GM12878 (cell line): ENCODE results near the gene PHLPP1. TPM values are rescaled to one million over a fixed set of nuclear protein-coding genes. Genes with fewer than 3 reads are reported as not detected.

Experiments
- ATAC-seq: fragments of 200-7000 bp; cut with Tn5 transposase; 3 replicates; pipeline ENCODE4 v1.9.1; 2020; ENCODE audit warnings: mild to moderate bottlenecking, moderate library complexity
- BruUV-seq: library from RNA; stranded (reverse); fragments of 400-500 nt; replicated peaks from 2 replicates; lab custom pipeline; 2021; lab: Mats Ljungman, UMichigan
- CTCF ChIA-PET: fragments of 300-600 bp; sonication (Branson Sonifier 250); formaldehyde crosslinking; extraction: SDS; loops from one replicate; lab custom pipeline; 2021; ENCODE audit warnings: inconsistent platforms; lab: Yijun Ruan, JAX
- POLR2A ChIA-PET: fragments of 350-600 bp; formaldehyde crosslinking; extraction: SDS; loops from one replicate; lab custom pipeline; 2021; ENCODE audit warnings: inconsistent platforms; lab: Charles Lee
- RAD21 ChIA-PET: fragments of 300-600 bp; sonication (Branson Sonifier 250); formaldehyde crosslinking; loops from one replicate; lab custom pipeline; 2023; ENCODE audit warnings: antibody characterized with exemption; ENCODE audit not compliant: unreplicated experiment; lab: Charles Lee
- SMC1A ChIA-PET: fragments of 300-600 bp; sonication (Branson Sonifier 250); formaldehyde crosslinking; loops from one replicate; lab custom pipeline; 2023; ENCODE audit not compliant: unreplicated experiment, uncharacterized antibody; lab: Charles Lee
- DNase-seq: peaks from one replicate; pipeline ENCODE4 v3.0.0-alpha.2; 2011; ENCODE audit warnings: low read depth, low spot score
- FAIRE-seq: peaks from 3 replicates; lab custom pipeline; 2011; peaks lifted over from hg19 to GRCh38; lab: Jason Lieb, UNC
- H2AFZ ChIP-seq: 2 replicates; pipeline ENCODE4 v1.6.0; 2011; ENCODE audit warnings: low read depth, low read length, control low read depth; ENCODE audit not compliant: control insufficient read depth
- H3K27ac ChIP-seq: 2 replicates; pipeline ENCODE4 v1.5.1; 2011; ENCODE audit warnings: control low read depth; ENCODE audit not compliant: control insufficient read depth, insufficient read depth
- H3K27me3 ChIP-seq, 2 experiments: replicated peaks in 1 of 2; 2 replicates each; pipeline versions ENCODE4 v1.6.0 to v1.6.1; 2011; ENCODE audit warnings: low read length in 1 of 2; ENCODE audit not compliant: control insufficient read depth in 2 of 2, insufficient read depth in 2 of 2
- H3K36me3 ChIP-seq, 2 experiments: 2 replicates each; pipeline ENCODE4 v1.5.1; 2011; ENCODE audit warnings: low read length in 1 of 2; ENCODE audit not compliant: control insufficient read depth in 2 of 2, insufficient read depth in 2 of 2
- H3K4me1 ChIP-seq: 2 replicates; pipeline ENCODE4 v1.6.1; 2011; ENCODE audit warnings: mild to moderate bottlenecking, low read length, moderate library complexity, mixed read lengths; ENCODE audit not compliant: control insufficient read depth, insufficient read depth
- H3K4me2 ChIP-seq: 2 replicates; pipeline ENCODE4 v1.6.0; 2011; ENCODE audit warnings: control low read depth; ENCODE audit not compliant: control insufficient read depth, insufficient read depth
- H3K4me3 ChIP-seq: fragments of 200-600 bp; sonication (generic); 2 replicates; pipeline ENCODE4 v1.5.1; 2016
- H3K79me2 ChIP-seq: 2 replicates; pipeline ENCODE4 v1.6.0; 2011; ENCODE audit warnings: low read length; ENCODE audit not compliant: control insufficient read depth, insufficient read depth
- H3K9ac ChIP-seq: 2 replicates; pipeline ENCODE4 v1.8.0; 2011; ENCODE audit warnings: low read length, control low read depth, mixed read lengths; ENCODE audit not compliant: control insufficient read depth, insufficient read depth
- H3K9me3 ChIP-seq: replicated peaks from 3 replicates; pipeline ENCODE4 v1.5.1; 2011; ENCODE audit warnings: mild to moderate bottlenecking, low read length; ENCODE audit not compliant: control insufficient read depth, insufficient read depth
- H4K20me1 ChIP-seq: 2 replicates; pipeline ENCODE4 v1.6.0; 2011; ENCODE audit not compliant: control insufficient read depth, insufficient read depth
- ASH2L ChIP-seq: fragments of 300-600, 200-600 bp; sonication (generic); IDR thresholded peaks from 2 replicates; pipeline ENCODE4 v1.6.1; 2017; ENCODE audit warnings: low read depth, mild to moderate bottlenecking, borderline replicate concordance
- CBX3 ChIP-seq: fragments of 200-600 bp; sonication (generic); IDR thresholded peaks from 2 replicates; pipeline ENCODE4 v1.6.1; 2016; ENCODE audit warnings: low read depth, borderline replicate concordance
- CEBPZ ChIP-seq: fragments of 150-350 bp; IDR thresholded peaks from 2 replicates; pipeline ENCODE4 v1.6.1; 2016; ENCODE audit warnings: low read depth, low read length
- CHD4 ChIP-seq: fragments of 200-600 bp; sonication (generic); IDR thresholded peaks from 2 replicates; pipeline ENCODE4 v1.6.1; 2016; ENCODE audit warnings: mild to moderate bottlenecking
- IRF3 ChIP-seq: fragments of 450-650 bp; IDR thresholded peaks from 2 replicates; pipeline ENCODE4 v1.6.1; 2014; ENCODE audit warnings: mild to moderate bottlenecking
- KDM1A ChIP-seq: fragments of 200-600 bp; sonication (generic); IDR thresholded peaks from 2 replicates; pipeline ENCODE4 v1.6.1; 2016; ENCODE audit warnings: borderline replicate concordance
- MAX ChIP-seq: IDR thresholded peaks from 2 replicates; pipeline ENCODE4 v1.6.1; 2012; ENCODE audit warnings: low read depth, low read length, improper control_type of control experiment
- MTA2 ChIP-seq: fragments of 450-650 bp; IDR thresholded peaks from 2 replicates; pipeline ENCODE4 v1.6.1; 2016; ENCODE audit warnings: low read depth, mild to moderate bottlenecking, moderate library complexity
- SREBF2 ChIP-seq: IDR thresholded peaks from 2 replicates; pipeline ENCODE4 v1.6.1; 2012; ENCODE audit warnings: mild to moderate bottlenecking, low read length
- SUZ12 ChIP-seq: fragments of 200-600 bp; sonication (generic); IDR thresholded peaks from one replicate; pipeline ENCODE4 v1.6.1; 2018; ENCODE audit warnings: antibody characterized with exemption, mild to moderate bottlenecking; ENCODE audit not compliant: unreplicated experiment
- ZNF207 ChIP-seq: fragments of 450-650 bp; IDR thresholded peaks from 2 replicates; pipeline ENCODE4 v1.6.1; 2014; ENCODE audit warnings: antibody characterized with exemption, mild to moderate bottlenecking, borderline replicate concordance
- ZNF592 ChIP-seq: fragments of 450-650 bp; IDR thresholded peaks from 2 replicates; pipeline ENCODE4 v1.6.1; 2017; ENCODE audit warnings: mild to moderate bottlenecking, moderate library complexity
- WGBS: methylation state at CpG from one replicate; pipeline ENCODE4 v1.1.6; 2016; ENCODE audit warnings: low lambda C conversion rate; ENCODE audit not compliant: insufficient replicate concordance, insufficient coverage; ENCODE audit errors: missing lambda C conversion rate; 5-methylcytosine and 5-hydroxymethylcytosine counted together
- in situ Hi-C: fragments of 300-500 bp; cut with MboI; formaldehyde crosslinking; loops from 9 replicates; pipeline ENCODE4 v1.14.3; 2018; ENCODE audit warnings: mixed read lengths
- intact Hi-C: fragments of 100-400 bp; cut with micrococcal nuclease; formaldehyde crosslinking; loops from one replicate; pipeline ENCODE4 v1.14.2; 2022; ENCODE audit not compliant: unreplicated experiment
- polyA plus RNA-seq, 11 experiments: library from polyadenylated mRNA; depleted of rRNA in 4 of 11; unstranded in 6 of 11; stranded (reverse) in 5 of 11; fragments of >200 nt; fragmentation: Nextera tagmentation in 4 of 11; fragmentation: Illumina TruSeq in 1 of 11; extraction: Ambion mirVana in 4 of 11; extraction: Trizol in 1 of 11; gene quantifications; 1 replicate in 1 of 11; 2 replicates in 10 of 11; pipeline versions ENCODE4 v1.2.1 to v1.2.3, GENCODE V29; 2011 to 2016; ENCODE audit warnings: inconsistent platforms in 2 of 11, missing spikeins in 2 of 11, low read depth in 1 of 11
- total RNA-seq, 4 experiments: library from RNA; depleted of rRNA in 3 of 4; stranded (reverse); fragments of >200 nt in 3 of 4; fragmentation: Illumina TruSeq in 1 of 4; extraction: Trizol in 1 of 4; gene quantifications; 2 replicates each; pipeline versions ENCODE4 v1.2.1 to v1.2.3, GENCODE V29; 2013 to 2021

PHLPP1 gene
- total and polyA plus RNA-seq, 10 of the 15 experiments (the other 5 are each of a cell fraction or from before 2014, with no cell fraction given), result 0.42 to 7.0 (median 1.9) TPM

GRCh38 chr18:62720048-62720447, 4.7 kb downstream of the PHLPP1 start (continued):
- no peak for TF ChIP-seq CBX3
- no peak for TF ChIP-seq MAX
- no peak for TF ChIP-seq IRF3
- TF ChIP-seq MTA2, result no peak
- TF ChIP-seq, all 136 proteins: peak for 0

GRCh38 chr18:62720766-62721613, 5.6 kb downstream of the PHLPP1 start:
- Histone ChIP-seq H3K4me3 (0 out of 2 replicates have a peak overlapping the region, but pooled peaks have one; percentile 14), H3K27me3 (no peaks in the 10 kb centered on the region), H2AFZ (no peak overlapping the region), H3K9me3 (no peaks in the 10 kb centered on the region), H3K4me2 (peak overlapping the region; percentile 54; the same call in 1 of the 2 replicates), H3K9ac (no peak overlapping the region), H4K20me1 (no peaks in the 10 kb centered on the region), H3K36me3 (no peaks in the 10 kb centered on the region), H3K79me2 (peaks cover 35% of the 10 kb centered on the region), H3K27ac (no peak overlapping the region), H3K4me1 (no peaks in the 10 kb centered on the region)
- DNase-seq (no peak), ATAC-seq (no peak), FAIRE-seq (no peak)
- POLR2A ChIA-PET, result no interaction called here
- 79% methylated on average over 12 of the region's 12 CpGs for WGBS
- SMC1A ChIA-PET, result interaction anchor here (0.7 to 1.9 kb wide), 4 partner anchors 24 to 237 kb away, joined by 3 to 10 read pairs (median 5); no protein-coding TSS in a partner anchor
- BruUV-seq, result no TSS peak
- CTCF ChIA-PET, result interaction anchor here (6.6 kb wide), 1 partner anchor 239 kb away, joined by 57 read pairs; no protein-coding TSS in a partner anchor
- in situ Hi-C loops, result loop anchor here (25.0 kb wide), 1 partner anchor 616 kb away; no protein-coding TSS in a partner anchor
- RAD21 ChIA-PET, result interaction anchor here (1.8 kb wide), 1 partner anchor 237 kb away, joined by 9 read pairs; no protein-coding TSS in a partner anchor
- intact Hi-C loops, result no loop called here
- TF ChIP-seq ZNF207 (no peak), ZNF592 (no peak), CEBPZ (no peak), SREBF2 (no peak), CHD4 (no peak), SUZ12 (no peak), ASH2L (no peak), KDM1A (no peak)
